GM19372 (cell line): ENCODE results near the gene RHEB.
A peak's percentile ranks its signal among the peaks of the same experiment; 100 is the strongest.

ENCODE experiments used
- ATAC-seq: cut with Tn5 transposase; IDR thresholded peaks from one replicate; pipeline ENCODE4 v1.9.1; 2021; ENCODE audit warnings: mild to moderate bottlenecking, low read depth, moderate library complexity; ENCODE audit not compliant: unreplicated experiment

RHEB gene

DNA sequence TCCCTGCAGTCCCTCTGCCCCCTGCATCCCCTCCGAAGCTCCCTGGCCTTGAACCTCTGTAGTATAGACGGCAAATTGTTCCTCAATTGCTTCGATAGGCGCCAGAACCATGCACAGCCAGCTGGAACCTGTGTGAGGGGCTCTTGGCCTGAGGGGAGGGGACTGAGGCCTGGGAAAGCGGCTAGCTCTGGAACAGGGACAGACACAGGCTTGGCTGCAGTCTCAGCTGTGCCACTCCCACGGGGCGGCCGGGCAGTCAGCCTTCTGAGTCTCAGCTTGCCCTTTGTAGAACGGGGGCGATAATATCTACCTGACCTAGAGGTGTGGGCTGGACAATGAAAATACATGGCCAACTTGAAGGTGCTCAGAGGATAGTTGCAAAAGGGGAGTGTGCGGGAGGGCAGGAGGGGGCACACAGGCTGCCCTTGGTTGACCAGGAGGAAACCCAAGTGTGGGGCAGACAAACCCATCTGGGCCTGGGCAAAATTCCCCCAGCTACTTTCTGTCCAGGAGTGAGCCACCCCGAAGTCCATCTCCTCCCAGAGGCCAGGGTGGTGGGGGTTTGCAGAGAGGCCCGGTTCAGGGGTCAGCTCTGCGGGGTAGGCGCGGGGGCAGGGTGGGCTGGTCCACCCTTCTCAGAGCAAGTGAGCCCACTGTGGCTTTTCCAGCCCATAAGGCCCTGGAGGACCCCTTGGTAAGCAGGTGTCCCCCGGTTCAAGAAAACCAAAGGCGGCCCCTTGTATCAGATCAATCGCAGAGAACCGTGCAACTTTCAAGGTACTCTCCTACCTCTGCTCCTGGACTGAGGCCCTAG, 84.4 kb downstream of the RHEB start:
- no peak for ATAC-seq

DNA sequence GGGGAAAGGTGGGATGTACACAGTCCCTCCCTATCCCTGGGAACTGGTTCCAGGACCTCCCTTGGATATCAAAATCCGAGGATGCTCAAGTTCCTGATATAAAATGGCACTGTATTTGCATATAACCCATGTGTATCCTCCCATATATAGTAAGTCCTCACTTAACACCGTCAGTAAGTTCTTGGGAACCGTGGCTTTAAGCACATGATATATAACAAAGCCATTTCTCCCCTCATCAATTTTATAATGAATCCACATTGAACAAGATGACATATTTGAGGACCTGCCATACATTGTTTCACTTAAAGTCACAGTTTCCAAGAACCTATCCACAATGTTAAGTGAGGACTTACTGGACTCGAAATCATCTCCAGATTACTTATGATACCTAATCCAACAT, 85.1 kb downstream of the RHEB start:
- no peak for ATAC-seq

DNA sequence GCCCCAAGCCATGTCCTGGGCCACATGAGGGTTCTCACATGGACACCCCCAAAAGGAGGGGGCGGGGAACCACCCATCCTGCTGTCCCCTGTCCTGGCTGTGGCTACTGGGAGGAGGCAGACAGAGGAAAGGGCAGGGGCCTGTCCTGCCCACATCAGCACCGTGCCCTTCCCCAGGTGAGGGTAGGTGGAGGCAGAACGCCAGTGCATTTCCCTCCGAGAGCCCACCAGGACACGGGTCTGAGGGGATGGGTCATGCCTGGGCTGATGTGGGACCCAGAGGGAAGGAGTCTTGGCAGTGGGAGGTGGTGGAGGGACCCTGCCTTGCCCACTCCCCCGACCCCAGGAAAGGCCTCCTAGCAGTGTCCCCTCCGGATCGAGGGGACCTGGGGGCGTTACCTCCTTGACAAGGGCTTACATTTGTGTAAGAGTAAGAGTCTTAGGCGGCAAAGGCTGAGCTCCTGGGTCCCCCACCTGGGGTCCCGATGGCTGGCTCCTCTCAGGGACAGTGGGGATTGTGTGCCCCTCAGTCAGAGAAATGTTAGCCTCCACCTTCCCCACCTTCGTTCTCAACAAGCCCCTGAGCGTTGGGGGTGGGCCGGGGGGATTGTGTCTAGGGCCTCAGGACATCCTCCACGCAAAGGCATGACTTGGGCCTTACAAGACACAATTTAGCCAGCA, 85.8 kb downstream of the RHEB start:
- no peak for ATAC-seq

DNA sequence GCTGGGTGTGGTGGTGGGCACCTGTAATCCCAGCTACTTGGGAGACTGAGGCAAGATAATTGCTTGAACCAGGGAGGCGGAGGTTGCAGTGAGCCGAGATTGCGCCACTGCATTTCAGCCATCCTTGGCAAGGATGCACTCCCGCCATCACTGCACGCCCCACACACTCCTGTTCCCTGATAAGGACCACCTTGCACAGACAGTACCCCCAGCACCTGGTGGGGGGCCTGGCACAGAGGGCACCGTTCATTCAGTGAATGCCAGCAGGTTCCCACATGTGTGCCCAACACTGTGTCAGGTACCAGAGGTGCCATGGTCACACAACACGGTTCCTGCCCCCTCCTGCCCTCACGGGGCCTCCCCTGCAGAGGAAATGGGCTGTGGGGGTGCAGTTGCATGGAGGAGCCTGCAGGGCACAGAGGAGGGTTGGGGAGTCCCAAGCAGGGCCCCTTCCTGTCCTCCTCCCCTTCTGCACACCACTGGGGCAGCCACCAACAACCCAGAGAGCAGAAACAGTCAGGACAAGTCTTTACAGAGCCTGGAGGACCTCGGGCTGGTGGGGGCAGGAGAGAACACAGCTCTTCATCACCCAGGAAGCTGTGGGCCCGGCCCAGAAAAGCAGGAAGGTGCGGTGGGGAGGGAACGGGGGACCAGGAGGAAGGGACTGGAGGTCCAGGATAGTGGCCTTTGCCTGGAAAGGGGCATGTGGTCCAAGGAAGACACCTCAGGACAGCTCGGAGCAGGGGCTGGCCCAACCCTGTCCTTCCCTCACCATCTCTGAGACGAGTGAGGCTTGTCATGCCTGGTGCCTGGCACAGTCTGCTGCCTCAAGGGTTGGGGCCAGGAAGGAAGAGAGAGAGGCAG, 86.8 kb downstream of the RHEB start:
- peak; percentile 88 for ATAC-seq

DNA sequence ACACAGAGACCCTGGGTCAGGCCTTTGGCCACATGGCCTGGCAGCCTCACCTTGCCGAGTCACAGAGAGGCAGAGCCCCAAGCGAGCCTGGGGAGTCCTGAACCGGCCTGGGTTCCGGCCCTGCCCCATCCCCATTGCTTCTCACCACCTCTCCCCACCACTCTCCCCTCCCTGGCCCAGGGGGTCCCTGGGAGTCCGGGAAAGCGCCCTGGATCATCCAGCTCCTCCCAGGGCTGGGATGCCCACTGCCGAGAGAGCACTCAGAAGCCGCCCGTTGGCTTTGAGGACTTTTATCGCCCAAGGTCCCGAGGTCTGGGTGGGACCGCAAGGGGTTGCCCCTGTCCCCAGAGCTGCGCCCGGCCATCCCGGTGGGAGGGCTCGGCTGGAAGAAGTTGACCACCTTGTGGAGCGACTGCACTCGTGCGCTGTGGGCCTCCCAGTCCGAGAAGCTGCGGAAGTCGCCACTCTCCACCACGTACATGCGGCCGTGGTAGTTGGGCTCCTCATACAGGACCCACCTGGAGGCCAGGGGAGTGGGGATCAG, 87.9 kb downstream of the RHEB start:
- ATAC-seq: no peak

DNA sequence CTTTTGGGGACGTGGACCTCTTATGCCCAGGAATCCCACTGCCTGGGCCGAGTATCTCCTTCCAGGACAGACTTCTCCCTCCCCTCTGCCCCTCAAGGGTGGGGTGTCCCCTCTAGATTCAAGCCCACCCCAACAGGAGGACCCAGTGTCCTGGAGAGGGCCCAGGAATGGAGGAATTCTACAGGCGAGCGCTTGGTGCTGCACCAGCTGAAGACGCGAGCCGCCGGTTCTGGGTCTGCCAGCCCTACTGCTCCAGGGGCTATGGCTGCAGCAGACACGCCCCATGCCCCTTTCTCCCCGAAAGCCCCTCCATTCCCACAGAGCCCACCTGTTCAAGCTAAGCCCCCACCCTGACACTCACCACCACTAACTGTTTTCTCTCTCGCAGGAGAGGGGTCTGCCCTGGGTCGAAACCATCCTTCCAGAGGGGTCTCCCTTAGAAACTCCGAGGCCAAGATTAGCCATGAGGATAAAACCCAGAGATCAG, 88.4 kb downstream of the RHEB start:
- no peak for ATAC-seq

DNA sequence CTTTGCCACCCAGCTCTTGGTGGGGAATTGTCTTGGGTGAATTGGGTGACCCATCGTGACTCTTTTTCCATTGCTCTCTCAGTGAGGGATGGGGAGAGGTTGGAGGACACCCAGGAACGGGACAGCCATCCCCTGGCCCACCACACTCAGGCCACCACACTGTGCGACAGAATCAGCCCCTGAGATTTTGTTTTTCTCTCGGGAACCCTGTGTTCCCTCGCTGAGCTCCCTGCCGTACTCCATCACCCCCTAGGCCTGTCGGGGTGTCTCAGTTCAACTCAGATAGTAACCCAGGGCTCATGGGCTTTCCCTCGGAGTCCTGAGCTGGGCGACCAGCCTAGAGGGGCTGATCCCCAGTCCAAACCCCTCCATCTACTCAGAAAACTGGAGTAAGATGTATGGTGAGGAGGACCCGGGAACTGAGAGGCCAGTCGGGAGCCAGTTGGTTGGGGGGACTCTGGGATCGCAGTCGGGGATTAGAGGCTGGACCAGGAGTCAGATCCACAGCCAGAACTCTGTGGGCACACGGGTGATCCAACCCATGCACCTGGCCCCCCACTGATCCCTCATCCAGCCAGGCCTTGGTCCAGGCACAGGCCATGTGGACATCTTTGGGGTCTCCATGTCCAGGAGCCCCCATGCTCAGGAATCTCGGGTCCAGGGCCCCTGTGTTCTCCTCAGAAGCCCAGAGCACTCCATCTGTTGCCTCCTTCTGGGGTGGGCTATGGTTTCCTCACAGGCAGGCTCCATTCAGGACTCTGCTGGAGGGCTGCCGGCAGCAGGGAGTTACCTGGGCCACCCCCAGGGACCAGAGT, 89.1 kb downstream of the RHEB start:
- ATAC-seq: no peak

DNA sequence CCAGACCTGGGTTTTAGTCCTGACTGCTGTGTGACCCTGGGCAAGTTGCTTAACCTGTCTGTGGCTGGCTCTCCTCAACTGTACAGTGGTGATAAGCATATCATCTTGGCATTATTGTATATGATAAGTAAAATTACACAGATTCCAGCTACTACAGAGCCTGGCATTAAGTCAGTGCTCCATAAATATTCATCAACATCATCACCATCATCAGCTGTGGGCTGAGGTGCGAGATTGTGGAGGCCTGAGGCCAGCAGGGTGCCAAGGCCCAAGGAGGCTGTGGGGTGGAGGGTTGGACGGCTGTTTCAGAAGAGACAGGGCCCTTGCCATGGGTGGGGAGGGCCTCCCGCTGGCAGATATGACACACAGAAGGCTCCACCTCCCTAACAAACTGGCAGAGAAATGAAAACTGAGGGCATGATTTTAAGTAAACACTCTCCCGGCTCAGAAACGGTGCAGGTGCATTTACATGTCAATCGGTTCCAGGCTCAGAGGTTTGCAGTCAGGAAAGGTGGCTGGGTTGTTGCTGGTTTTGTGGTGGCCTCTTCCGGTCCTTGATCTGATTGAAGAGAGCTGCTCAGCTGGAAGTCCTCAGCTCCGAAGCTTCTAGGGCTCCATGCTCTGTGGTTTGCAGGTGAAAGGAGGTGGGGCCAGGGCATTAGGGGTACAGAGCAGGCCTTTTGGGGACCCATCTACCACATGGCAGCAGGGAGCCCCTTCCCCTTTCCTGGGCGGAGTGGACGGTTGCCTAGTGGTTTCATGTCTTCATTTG, 89.9 kb downstream of the RHEB start:
- ATAC-seq: no peak

DNA sequence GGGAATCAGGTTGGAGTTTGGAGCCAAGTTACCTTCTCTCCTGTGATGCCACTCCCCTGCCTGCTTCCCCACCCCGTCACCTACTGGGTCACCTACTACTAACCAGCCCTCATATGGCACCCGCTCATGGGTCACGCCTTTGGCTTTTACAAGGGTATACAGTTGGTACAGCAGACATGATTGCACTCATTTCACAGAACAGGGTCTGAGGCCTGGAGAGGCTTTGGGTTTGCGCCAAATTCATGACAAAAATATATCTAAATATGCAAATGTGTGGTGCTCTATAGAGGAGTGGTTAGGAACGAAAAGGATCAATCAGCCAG, 90.5 kb downstream of the RHEB start:
- no peak for ATAC-seq

DNA sequence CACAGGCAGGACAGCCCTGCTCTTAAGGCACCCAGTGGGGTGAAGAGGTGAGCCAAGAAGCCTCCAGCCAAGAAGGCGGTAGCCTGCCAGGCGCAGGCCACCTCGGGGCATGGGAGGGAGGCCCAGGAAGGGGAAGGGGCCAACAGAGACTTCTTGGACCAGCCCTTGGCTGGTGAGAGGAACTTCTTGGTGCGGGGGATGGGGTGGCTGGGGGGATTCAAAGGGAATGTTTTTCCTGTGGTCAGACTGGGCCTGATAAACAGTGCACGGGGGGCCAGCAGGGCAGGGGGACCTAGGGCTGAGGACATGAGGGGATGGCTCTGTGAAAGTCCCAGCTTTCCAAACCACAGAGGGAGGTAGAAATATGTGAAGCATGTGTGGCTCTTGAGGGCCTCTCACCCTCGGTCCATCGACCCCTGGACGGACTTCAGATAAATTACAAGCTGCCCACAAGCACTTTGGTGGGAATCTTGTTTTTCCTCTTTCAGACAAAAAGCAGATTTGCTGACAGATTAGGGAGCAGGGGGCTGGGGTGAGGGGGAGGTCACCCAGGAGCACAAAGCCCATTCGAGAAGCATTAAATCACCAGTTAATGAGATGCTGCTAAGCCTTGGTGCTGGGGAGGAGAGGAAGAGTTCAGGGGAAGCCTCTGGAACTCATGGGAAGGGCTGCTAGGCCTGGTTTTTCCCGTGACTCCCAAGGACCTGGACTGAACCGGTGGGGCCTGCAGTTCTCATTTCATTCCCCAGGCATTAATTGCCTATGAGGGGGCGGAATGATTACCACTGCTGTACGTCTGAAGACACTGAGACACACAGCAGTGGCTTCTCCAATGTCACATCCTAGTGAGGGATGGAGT, 91.1 kb downstream of the RHEB start:
- ATAC-seq: no peak

DNA sequence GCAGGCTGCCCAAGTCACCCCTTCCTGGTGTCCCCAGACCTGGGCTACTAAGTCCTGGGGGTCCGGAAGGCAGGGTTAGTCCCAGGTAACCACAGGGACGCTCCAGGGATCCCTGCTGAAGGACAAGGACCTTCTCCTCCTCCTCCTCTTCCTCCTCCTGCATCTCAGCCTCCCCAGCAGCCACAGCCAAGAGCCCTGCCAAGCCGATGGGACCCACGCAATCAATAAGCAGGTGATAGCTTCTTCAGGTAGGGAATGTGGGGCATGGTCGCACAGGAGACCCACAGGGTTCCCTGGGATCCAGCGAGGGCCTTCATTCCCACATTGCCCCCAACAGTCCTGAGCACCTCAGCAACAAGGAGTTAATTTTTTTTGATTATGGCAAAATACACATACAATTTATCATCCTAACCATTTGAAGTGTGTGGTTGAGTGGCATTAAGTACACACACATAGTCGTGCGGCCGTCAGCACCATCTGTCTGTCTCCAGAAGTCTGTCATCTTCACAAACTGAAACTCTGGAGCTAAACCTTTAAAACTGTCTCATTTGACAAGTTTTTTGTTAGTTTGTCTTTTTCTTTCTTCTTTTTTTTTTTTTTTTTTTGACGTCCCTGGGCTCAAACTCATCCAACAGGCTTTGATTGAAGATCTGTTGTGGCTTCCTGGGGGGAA, 91.9 kb downstream of the RHEB start:
- no peak for ATAC-seq

DNA sequence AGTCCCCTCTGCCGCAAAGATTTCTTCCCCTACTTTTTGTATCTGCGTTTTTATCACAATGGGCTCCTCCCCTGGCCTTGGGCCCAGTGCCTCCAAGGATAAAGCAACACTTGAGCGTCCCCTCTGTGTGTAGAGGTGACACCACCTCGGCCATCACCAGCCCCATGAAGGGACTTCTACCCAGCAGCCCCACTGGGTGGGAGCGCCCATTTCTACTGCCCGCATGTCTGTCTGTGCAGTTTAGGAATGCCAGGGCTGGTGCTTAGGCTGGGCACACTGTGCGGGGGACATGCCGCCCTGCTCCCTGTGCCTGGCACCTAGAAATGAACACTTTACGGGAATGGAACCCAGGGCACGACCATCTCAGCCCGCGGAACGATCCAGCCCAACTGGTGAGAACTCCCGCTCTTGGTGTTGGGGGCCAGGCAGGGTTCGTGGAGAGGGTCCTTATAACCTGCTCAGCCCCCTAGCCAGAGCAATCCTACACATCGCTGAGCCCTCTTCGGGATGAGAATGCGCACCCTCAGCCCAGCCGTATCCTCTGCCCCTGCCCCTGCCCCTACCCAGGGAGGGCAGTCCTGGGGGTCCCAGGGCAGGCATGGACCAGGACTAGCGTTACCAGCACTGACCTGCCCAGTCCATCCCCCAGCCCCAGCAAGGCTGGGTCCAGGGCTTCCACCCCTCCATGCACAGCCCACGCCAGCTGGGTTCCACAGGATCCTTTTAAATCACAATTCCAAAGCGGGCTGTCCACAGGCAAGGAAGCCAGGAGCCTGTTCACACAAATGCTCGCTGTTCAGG, 92.6 kb downstream of the RHEB start:
- ATAC-seq: no peak

DNA sequence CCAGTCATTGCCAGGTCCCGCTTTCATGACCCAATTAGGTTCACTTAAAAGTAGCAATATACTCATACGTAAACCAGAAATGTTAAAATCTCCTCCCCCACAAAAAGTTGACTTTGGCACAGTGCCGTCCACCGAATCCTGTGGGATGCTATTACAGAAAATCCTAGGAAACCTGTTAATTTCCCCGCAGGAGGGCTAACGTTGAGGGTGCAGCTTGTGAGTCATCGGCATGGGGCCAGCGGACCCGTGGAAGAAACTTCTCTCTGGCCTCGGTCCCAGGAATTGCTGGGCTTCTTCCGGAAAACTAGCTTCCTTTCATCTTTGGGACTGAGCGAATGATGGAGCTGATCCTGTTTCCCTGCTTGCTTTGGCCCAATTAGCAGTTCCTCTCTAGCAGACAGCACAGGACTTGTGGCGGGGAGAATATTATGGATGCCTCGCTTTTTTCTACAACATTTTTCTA, 93.2 kb downstream of the RHEB start:
- ATAC-seq: no peak

DNA sequence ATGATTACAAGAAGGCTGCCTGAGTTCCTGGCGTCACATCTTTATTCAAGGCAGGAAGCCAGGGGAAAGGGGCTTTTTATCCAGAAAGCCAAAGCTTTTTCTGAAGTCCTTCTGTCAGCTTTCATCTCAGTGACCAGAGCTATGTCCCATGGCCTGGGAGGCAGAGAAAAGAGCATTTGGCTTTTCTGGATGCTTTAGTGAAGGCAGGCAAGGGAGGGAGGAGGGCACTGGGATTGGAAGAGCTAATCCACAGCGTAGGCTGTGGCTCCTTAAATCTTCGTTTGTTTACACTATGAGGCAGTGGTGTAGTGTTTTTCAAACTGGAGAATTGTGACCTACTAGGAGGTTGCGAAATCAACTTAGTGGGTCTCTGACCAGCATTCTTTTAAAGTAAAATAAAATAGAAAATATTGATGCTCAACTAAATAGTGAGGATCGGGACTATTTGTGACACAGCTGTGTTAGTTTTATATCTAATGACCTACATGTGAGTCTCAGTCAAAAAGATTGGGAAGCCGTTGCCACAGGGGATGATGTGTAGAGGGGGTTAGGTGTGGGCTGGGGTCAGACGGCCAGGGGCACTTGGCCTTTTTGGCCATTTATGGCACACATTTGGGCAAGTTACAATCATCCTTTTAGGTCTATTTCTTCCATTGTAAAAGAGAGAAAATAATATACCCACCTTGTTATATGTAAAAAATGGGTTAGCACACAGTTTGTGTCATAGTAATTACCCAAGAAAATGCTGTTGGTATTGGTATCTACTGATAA, 93.8 kb downstream of the RHEB start:
- no peak for ATAC-seq

DNA sequence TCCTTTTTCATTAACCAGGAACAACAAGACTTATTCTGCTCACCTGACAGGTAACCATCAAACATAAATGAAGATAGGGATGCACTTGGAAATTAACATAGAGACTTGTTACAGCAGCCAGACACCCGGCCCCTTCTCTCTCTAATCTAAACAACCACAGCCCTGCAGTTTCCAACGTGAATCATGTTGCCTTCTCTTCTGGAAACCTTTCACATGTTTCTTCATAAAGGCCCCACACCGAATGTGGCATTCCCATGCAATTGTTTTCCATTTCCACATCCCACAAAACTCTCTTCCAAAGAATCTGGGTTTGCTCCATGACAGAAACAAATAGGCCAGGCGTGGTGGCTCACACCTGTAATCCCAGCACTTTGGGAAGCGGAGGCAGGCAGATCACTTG, 94.9 kb downstream of the RHEB start:
- no peak for ATAC-seq

DNA sequence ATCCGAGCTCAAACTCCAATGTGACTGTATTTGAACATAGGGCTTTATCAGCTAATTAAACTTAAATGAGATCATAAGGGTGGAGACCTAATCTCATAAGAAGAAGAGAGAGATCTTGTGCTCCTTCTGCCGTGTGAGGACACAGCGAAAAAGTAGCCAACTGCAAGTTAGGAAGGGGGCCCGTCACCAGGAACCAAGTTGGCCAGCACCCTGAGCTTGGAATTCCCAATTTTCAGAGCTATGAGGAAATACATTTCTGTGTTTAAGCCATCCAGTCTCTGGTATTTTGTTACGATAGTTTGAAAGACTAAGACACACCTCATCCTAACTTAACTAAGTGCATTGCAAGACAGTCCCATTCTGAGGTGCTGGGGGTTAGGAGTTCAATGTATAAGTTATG, 95.8 kb downstream of the RHEB start:
- no peak for ATAC-seq
